Mesenchymal stem cell (in vitro differentiated cells and primary cell): ENCODE data around the gene GPBAR1.

Experiments
- DNase-seq: peaks from one replicate; pipeline ENCODE4 v3.0.0-alpha.2; 2013
- H2AFZ ChIP-seq: one replicate; pipeline ENCODE4 v1.6.1; 2013; ENCODE audit warnings: low read depth, mild to moderate bottlenecking, control low read depth, inconsistent platforms, low read length, moderate library complexity
- H2AK5ac ChIP-seq: 2 replicates; pipeline ENCODE4 v1.6.1; 2013; ENCODE audit warnings: low read length, moderate library complexity, mild to moderate bottlenecking, inconsistent platforms; ENCODE audit not compliant: severe bottlenecking
- H2BK120ac ChIP-seq: one replicate; pipeline ENCODE4 v1.6.1; 2013; ENCODE audit warnings: low read depth, mild to moderate bottlenecking, inconsistent platforms, low read length, moderate library complexity
- H2BK12ac ChIP-seq, 2 experiments: one replicate each; pipeline ENCODE4 v1.6.1; 2013; ENCODE audit warnings: inconsistent platforms in 2 of 2, low read length in 2 of 2, mild to moderate bottlenecking in 2 of 2, moderate library complexity in 2 of 2, control low read depth in 1 of 2
- H2BK15ac ChIP-seq: one replicate; pipeline ENCODE4 v1.6.1; 2013; ENCODE audit warnings: mild to moderate bottlenecking, low read depth, inconsistent platforms; ENCODE audit not compliant: poor library complexity, severe bottlenecking
- H2BK5ac ChIP-seq: 2 replicates; pipeline ENCODE4 v1.6.1; 2013; ENCODE audit warnings: low read depth, mild to moderate bottlenecking, low read length, control low read depth, inconsistent platforms; ENCODE audit not compliant: poor library complexity, severe bottlenecking
- H3K14ac ChIP-seq, 2 experiments: one replicate each; pipeline ENCODE4 v1.6.1; 2013; ENCODE audit warnings: inconsistent platforms in 2 of 2, low read length in 2 of 2, control low read depth in 1 of 2, mild to moderate bottlenecking in 1 of 2, moderate library complexity in 1 of 2
- H3K18ac ChIP-seq, 2 experiments: one replicate each; pipeline ENCODE4 v1.6.1; 2013; ENCODE audit warnings: inconsistent platforms in 2 of 2, low read length in 2 of 2, control low read depth in 1 of 2, low read depth in 1 of 2, mild to moderate bottlenecking in 1 of 2
- H3K23ac ChIP-seq, 2 experiments: one replicate each; pipeline ENCODE4 v1.6.1; 2013; ENCODE audit warnings: inconsistent platforms in 2 of 2, low read length in 2 of 2, mild to moderate bottlenecking in 2 of 2, moderate library complexity in 2 of 2, control low read depth in 1 of 2
- H3K27ac ChIP-seq: 2 replicates; pipeline ENCODE4 v1.5.1; 2013; ENCODE audit warnings: mild to moderate bottlenecking, moderate library complexity, low read length, control low read depth, inconsistent platforms; ENCODE audit not compliant: poor library complexity, severe bottlenecking
- H3K27me3 ChIP-seq, 2 experiments: 2 replicates each; pipeline versions ENCODE4 v1.6.1 to v1.7.0; 2013; ENCODE audit warnings: low read length in 2 of 2, mild to moderate bottlenecking in 2 of 2, moderate library complexity in 2 of 2, control low read depth in 1 of 2, inconsistent platforms in 1 of 2; ENCODE audit not compliant: control insufficient read depth in 1 of 2, insufficient read depth in 1 of 2
- H3K36me3 ChIP-seq, 2 experiments: 2 replicates each; pipeline versions ENCODE4 v1.6.1 to v1.7.0; 2013; ENCODE audit warnings: low read length in 2 of 2, control low read depth in 1 of 2, inconsistent platforms in 1 of 2, low read depth in 1 of 2, mild to moderate bottlenecking in 1 of 2; ENCODE audit not compliant: insufficient read depth in 2 of 2, control insufficient read depth in 1 of 2
- H3K4ac ChIP-seq, 2 experiments: one replicate each; pipeline ENCODE4 v1.6.1; 2013; ENCODE audit warnings: inconsistent platforms in 2 of 2, low read length in 2 of 2, mild to moderate bottlenecking in 2 of 2, moderate library complexity in 2 of 2, control low read depth in 1 of 2, low read depth in 1 of 2
- H3K4me1 ChIP-seq: 2 replicates; pipeline ENCODE4 v1.6.1; 2013; ENCODE audit warnings: low read depth, low read length, control low read depth; ENCODE audit not compliant: control insufficient read depth, insufficient read depth
- H3K4me2 ChIP-seq: 2 replicates; pipeline ENCODE4 v1.6.1; 2013; ENCODE audit warnings: low read length, mild to moderate bottlenecking, inconsistent platforms; ENCODE audit not compliant: poor library complexity, severe bottlenecking
- H3K4me3 ChIP-seq, 2 experiments: 2 replicates each; pipeline versions ENCODE4 v1.5.1 to v1.7.0; 2013; ENCODE audit warnings: low read length in 2 of 2, mild to moderate bottlenecking in 2 of 2, control low read depth in 1 of 2, low read depth in 1 of 2; ENCODE audit not compliant: insufficient read depth in 1 of 2
- H3K79me1 ChIP-seq: replicated peaks from 2 replicates; pipeline ENCODE4 v1.6.1; 2013; ENCODE audit warnings: mild to moderate bottlenecking, control low read depth, low read length, inconsistent platforms; ENCODE audit not compliant: poor library complexity, severe bottlenecking
- H3K9ac ChIP-seq: 2 replicates; pipeline ENCODE4 v1.7.0; 2013; ENCODE audit warnings: mild to moderate bottlenecking, low read length, moderate library complexity
- H3K9me3 ChIP-seq: 2 replicates; pipeline ENCODE4 v1.7.0; 2013; ENCODE audit warnings: mild to moderate bottlenecking, low read length; ENCODE audit not compliant: control insufficient read depth
- H4K8ac ChIP-seq: one replicate; pipeline ENCODE4 v1.6.1; 2013; ENCODE audit warnings: inconsistent platforms, mild to moderate bottlenecking, low read length, moderate library complexity
- H4K91ac ChIP-seq: one replicate; pipeline ENCODE4 v1.6.1; 2013; ENCODE audit warnings: mild to moderate bottlenecking, low read length, inconsistent platforms
- WGBS: methylation state at CpG from one replicate; pipeline ENCODE4 v1.1.7; 2013; ENCODE audit warnings: mixed read lengths; 5-methylcytosine and 5-hydroxymethylcytosine counted together

GPBAR1 gene

DNA sequence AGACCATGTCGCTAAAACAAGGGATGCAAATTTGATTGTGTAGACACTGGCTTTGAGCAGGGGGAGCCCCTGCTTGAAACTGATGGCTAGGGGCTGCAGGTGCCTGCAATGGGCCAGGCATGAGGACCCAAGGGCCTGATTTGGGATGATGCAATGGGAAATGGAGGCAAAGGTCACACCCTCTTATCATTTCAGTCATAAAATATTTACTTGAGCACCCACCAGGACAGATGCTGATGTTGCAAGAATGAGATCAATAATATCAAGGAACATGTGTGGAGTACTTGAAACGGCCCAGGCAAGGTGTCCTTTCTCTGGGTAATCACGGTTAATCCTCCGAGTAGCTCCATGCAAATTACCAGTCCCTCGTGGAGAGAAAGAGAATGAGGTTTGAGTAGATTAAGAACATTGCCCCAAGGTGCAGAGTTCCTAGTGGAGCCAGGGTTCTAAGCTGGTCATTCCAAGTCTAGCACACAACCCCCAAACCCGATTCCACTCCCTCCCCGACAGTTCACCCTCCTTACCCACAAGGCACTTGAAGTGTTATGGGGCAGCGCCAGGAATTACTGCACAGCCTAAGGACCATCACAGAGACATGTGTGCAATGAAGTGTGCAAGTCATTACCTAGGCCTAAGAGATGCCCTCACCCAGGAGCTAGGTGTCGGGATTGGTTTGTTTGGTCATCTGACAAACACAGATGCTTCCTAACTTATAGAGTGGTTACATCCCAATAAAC lies 45.5 kb downstream of the GPBAR1 start:
- Histone ChIP-seq H3K23ac (no peak overlapping the region), H3K4me3 (no peak overlapping the region), H3K79me1 (no peaks in the 10 kb centered on the region), H2AFZ (no peak overlapping the region), H3K9ac (no peak overlapping the region), H4K91ac (peak overlapping the region; percentile 18), H2BK5ac (no peak overlapping the region), H3K4me2 (no peak overlapping the region), H2BK12ac (no peak overlapping the region), H3K4me1 (peaks cover 1% of the 10 kb centered on the region), H3K36me3 (no peaks in the 10 kb centered on the region), H3K4ac (no peak overlapping the region), H3K18ac (no peak overlapping the region), H2AK5ac (no peak overlapping the region), H3K9me3 (no peaks in the 10 kb centered on the region), H4K8ac (no peak overlapping the region), H3K14ac (no peak overlapping the region), H2BK120ac (no peak overlapping the region), H3K27me3 (peaks cover 5 to 22% of the 10 kb centered on the region in 2 experiments), H2BK15ac (no peak overlapping the region), H3K27ac (no peak overlapping the region)
- no peak for DNase-seq
- 87% methylated on average over 5 of the region's 9 CpGs for WGBS

DNA sequence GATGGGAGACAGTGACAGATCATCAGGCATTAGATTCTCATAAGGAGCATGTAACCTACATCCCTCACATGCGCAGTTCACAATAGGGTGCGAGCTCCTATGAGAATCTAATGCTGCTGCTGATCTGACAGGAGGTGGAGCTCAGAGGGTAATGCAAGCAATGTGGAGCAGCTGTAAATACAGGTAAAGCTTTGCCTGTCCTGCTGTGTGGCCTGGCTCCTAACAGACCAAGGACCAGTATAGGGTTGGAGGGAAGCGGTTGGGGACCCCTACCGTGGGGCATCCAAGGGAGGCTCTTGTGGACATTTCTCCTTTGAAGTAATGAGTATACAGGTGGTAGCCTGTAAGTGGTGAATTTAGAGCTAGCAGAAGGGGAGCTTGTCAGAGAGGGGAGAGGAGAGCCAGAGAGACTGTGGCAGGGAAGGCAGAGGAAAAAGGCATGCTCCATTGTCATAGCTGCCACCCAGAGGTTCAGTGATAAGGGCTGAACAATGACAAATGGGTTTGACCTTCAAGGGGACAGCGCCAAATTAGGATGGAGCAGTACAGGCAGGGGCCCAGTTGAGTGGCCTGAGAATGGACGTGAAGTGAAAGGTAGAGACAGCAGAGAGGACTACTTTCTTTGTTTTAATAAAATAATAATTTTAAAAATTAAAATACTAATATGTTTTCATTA lies 46.7 kb downstream of the GPBAR1 start:
- Histone ChIP-seq H3K9me3 (no peaks in the 10 kb centered on the region), H3K4ac (no peak overlapping the region), H2BK5ac (no peak overlapping the region), H3K27me3 (peaks cover 5 to 22% of the 10 kb centered on the region in 2 experiments), H4K8ac (no peak overlapping the region), H3K27ac (no peak overlapping the region), H2BK12ac (no peak overlapping the region), H3K4me1 (no peaks in the 10 kb centered on the region), H3K36me3 (no peaks in the 10 kb centered on the region), H2AFZ (no peak overlapping the region), H3K4me3 (no peak overlapping the region), H2AK5ac (no peak overlapping the region), H4K91ac (no peak overlapping the region), H3K23ac (no peak overlapping the region), H3K14ac (no peak overlapping the region), H2BK15ac (no peak overlapping the region), H2BK120ac (no peak overlapping the region), H3K4me2 (no peak overlapping the region), H3K18ac (no peak overlapping the region), H3K9ac (no peak overlapping the region), H3K79me1 (no peaks in the 10 kb centered on the region)
- WGBS: 91% methylated on average over 5 of the region's 6 CpGs
- no peak for DNase-seq

DNA sequence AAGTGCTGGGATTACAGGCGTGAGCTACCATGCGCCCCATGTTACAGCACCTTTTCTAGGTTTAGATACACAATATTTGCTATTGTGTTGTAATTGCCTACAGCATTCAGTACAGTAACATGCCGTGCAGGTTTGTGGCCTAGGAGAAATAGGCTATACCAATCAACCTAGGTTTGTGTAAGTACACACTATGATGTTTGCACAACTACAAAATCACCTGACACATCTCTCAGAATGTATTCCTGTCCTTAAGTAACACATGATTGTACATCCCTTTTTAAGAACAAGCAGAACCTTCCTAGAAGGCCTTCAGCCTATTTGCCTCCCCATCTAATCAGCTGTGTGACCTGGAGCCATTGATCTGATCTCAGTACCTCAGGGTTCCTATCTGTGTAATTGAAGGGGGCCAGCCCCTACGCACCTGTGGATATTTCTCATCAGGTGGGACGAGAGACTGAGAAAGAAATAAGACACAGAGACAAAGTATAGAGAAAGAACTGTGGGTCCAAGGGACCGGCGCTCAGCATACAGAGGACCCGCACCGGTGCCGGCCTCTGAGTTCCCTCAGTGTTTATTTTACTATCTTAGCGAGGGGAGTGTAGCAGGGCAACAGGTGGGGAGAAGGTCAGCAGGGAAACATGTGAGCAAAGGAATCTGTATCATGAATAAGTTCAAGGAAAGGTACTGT lies 50.2 kb downstream of the GPBAR1 start:
- H4K8ac ChIP-seq: no peak overlapping the region
- no peak overlapping the region for H3K27ac ChIP-seq
- no peak overlapping the region for H2AK5ac ChIP-seq
- H3K23ac ChIP-seq: no peak overlapping the region
- no peak overlapping the region for H2BK12ac ChIP-seq
- no peak overlapping the region for H3K14ac ChIP-seq
- H3K4me1 ChIP-seq: no peaks in the 10 kb centered on the region
- no peak for DNase-seq
- H2BK5ac ChIP-seq: no peak overlapping the region
- no peak overlapping the region for H3K18ac ChIP-seq
- no peak overlapping the region for H3K9ac ChIP-seq
- no peak overlapping the region for H2BK15ac ChIP-seq
- H3K79me1 ChIP-seq: no peaks in the 10 kb centered on the region
- no peak overlapping the region for H3K4me3 ChIP-seq
- no peak overlapping the region for H2AFZ ChIP-seq
- no peak overlapping the region for H4K91ac ChIP-seq
- H3K4ac ChIP-seq: no peak overlapping the region
- no peak overlapping the region for H3K4me2 ChIP-seq
- 86% methylated on average over 9 of the region's 11 CpGs for WGBS
- peaks cover 5 to 16% of the 10 kb centered on the region in 2 experiments for H3K27me3 ChIP-seq
- H3K9me3 ChIP-seq: no peaks in the 10 kb centered on the region
- H2BK120ac ChIP-seq: no peak overlapping the region
- H3K36me3 ChIP-seq: no peaks in the 10 kb centered on the region
